ENCODE data around the gene AHI1.

The AHI1 gene

DNA sequence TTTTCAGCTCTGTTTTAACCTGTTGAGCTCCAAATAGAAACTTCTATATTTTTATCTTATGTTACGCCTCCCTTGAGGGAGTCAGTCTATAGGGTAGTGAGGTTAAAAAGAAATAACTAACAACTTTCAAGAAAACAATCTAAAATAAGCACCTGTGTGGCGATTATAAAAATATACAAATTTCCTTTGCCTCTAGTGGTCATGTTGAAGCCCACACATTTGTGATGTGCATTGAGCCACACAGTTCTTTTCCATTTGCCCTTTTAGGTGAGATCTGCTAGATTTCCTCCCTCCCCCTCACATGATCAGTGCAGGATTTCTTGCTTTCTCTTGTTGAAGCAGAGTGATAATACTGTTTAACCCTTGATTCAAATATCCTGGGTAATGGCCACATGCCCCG, 232.3 kb downstream of the AHI1 start:
- H3K27ac ChIP-seq (ENCODE audit: low read length) = no peak overlapping the region
- no peaks in the 10 kb centered on the region for H4K20me1 ChIP-seq (ENCODE audit: insufficient read depth, low read length)
- DNase-seq = no peak
- H3K36me3 ChIP-seq (replicated peaks; ENCODE audit: insufficient read depth, low read length) = no peaks in the 10 kb centered on the region
- no peak overlapping the region for H3K9ac ChIP-seq (ENCODE audit: low read length)
- no peaks in the 10 kb centered on the region for H3K27me3 ChIP-seq (replicated peaks; ENCODE audit: insufficient read depth, low read length)
- peaks cover 5% of the 10 kb centered on the region; the same call in 1 of the 2 replicates for H3K4me1 ChIP-seq (ENCODE audit: low read length)
- TF ChIP-seq EZH2phosphoT487 (IDR thresholded peaks at IDR 0.05; ENCODE audit: low read length) (no peak), EZH2 (optimal IDR thresholded peaks at IDR 0.05; ENCODE audit: low read depth, low read length) (no peak)
- TF ChIP-seq, protein P1, sequence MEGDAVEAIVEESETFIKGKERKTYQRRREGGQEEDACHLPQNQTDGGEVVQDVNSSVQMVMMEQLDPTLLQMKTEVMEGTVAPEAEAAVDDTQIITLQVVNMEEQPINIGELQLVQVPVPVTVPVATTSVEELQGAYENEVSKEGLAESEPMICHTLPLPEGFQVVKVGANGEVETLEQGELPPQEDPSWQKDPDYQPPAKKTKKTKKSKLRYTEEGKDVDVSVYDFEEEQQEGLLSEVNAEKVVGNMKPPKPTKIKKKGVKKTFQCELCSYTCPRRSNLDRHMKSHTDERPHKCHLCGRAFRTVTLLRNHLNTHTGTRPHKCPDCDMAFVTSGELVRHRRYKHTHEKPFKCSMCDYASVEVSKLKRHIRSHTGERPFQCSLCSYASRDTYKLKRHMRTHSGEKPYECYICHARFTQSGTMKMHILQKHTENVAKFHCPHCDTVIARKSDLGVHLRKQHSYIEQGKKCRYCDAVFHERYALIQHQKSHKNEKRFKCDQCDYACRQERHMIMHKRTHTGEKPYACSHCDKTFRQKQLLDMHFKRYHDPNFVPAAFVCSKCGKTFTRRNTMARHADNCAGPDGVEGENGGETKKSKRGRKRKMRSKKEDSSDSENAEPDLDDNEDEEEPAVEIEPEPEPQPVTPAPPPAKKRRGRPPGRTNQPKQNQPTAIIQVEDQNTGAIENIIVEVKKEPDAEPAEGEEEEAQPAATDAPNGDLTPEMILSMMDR (IDR thresholded peaks at IDR 0.05; ENCODE audit: low read length) = no peak
- no peak overlapping the region for H3K4me2 ChIP-seq (ENCODE audit: low read depth, low read length)
- H3K4me3 ChIP-seq (ENCODE audit: low read length) = no peak overlapping the region
- H3F3A ChIP-seq (ENCODE audit: insufficient read depth, low read length) = no peaks in the 10 kb centered on the region
- H2AFZ ChIP-seq (ENCODE audit: low read length) = no peak overlapping the region
- H3K9me2 ChIP-seq (replicated peaks; ENCODE audit: insufficient read depth, low read length) = no peaks in the 10 kb centered on the region
- H3K9me3 ChIP-seq (replicated peaks; ENCODE audit: insufficient read depth, low read length) = no peaks in the 10 kb centered on the region
- H3K79me2 ChIP-seq (ENCODE audit: low read length) = no peaks in the 10 kb centered on the region

DNA sequence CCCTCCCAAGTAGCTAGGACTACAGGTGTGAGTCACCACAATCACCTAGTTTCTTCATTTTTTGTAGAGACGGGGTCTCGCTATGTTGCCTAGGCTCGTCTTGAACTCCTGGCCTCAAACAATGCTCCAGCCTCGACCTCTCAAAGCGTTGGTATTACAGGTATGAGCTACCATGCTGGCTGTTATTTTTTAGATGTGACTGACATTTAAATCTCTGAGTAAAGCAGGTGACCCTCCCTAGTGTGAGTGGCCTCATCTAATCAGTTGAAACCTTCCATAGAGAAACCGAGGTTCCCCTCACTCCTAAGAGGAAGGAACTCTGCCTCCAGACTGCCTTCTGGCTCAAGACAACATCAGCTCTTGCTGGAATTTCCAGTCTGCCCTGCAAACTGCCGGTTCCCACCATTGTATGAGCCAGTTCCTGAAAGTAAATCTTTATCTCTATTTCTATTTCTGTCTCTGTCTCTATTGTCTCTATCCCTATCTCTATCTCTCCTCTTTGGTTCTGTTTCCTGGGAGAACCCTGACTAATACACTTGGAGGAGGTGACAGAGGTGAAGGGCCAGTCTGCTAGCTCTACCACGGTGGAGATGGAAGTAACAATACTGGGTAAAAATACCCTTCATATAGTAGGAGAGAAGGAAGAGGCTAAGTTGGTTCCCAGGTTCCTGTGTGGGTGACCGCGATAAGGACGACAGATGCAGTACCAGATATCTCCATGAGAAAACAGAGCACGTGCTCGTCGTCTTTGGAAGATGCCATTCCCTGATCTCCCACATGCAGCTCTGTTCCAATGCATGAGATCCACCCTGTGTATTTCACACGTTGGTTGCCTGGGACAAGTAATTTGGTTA, 235.4 kb downstream of the AHI1 start:
- H2AFZ ChIP-seq (ENCODE audit: low read length) = no peak overlapping the region

DNA sequence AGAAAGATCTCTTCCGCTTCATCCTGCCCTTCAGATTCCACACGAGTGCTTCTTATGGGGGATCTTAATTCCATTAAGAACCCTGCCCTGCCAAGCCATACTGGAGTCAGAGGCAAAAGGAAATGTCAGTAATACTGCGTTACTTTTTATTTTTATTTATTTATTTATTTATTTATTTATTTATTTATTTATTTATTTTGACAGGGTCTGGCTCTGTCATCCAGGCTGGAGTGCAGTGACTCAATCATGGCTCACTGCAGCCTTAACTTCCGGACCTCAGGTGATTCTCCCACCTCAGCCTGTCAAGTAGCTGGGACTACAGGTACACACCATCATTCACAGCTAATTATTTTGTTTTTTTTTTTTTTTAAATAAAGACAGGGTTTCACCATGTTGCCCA, 236.9 kb downstream of the AHI1 start:
- H3K27me3 ChIP-seq (replicated peaks; ENCODE audit: insufficient read depth, low read length) = no peaks in the 10 kb centered on the region
- no peak for DNase-seq
- no peaks in the 10 kb centered on the region for H3K36me3 ChIP-seq (replicated peaks; ENCODE audit: insufficient read depth, low read length)
- no peak overlapping the region for H3K4me2 ChIP-seq (ENCODE audit: low read depth, low read length)
- TF ChIP-seq EZH2phosphoT487 (IDR thresholded peaks at IDR 0.05; ENCODE audit: low read length) = no peak
- TF ChIP-seq, protein P1 (IDR thresholded peaks at IDR 0.05; ENCODE audit: low read length) = no peak
- TF ChIP-seq EZH2 (optimal IDR thresholded peaks at IDR 0.05; ENCODE audit: low read depth, low read length) = no peak
- H3K9me3 ChIP-seq (replicated peaks; ENCODE audit: insufficient read depth, low read length) = no peaks in the 10 kb centered on the region
- no peaks in the 10 kb centered on the region for H3K79me2 ChIP-seq (ENCODE audit: low read length)
- H3F3A ChIP-seq (ENCODE audit: insufficient read depth, low read length) = no peaks in the 10 kb centered on the region
- no peak overlapping the region for H3K4me3 ChIP-seq (ENCODE audit: low read length)
- H3K9me2 ChIP-seq (replicated peaks; ENCODE audit: insufficient read depth, low read length) = no peaks in the 10 kb centered on the region
- no peak overlapping the region for H3K9ac ChIP-seq (ENCODE audit: low read length)
- no peaks in the 10 kb centered on the region for H4K20me1 ChIP-seq (ENCODE audit: insufficient read depth, low read length)
- no peak overlapping the region for H2AFZ ChIP-seq (ENCODE audit: low read length)
- H3K27ac ChIP-seq (ENCODE audit: low read length) = no peak overlapping the region
- H3K4me1 ChIP-seq (ENCODE audit: low read length) = no peaks in the 10 kb centered on the region

More for the DNA sequence above, 235.4 kb downstream of the AHI1 start:
- no peaks in the 10 kb centered on the region for H3F3A ChIP-seq (ENCODE audit: insufficient read depth, low read length)
- no peak overlapping the region for H3K9ac ChIP-seq (ENCODE audit: low read length)
- H4K20me1 ChIP-seq (ENCODE audit: insufficient read depth, low read length) = no peaks in the 10 kb centered on the region
- no peaks in the 10 kb centered on the region for H3K36me3 ChIP-seq (replicated peaks; ENCODE audit: insufficient read depth, low read length)
- H3K4me2 ChIP-seq (ENCODE audit: low read depth, low read length) = no peak overlapping the region
- no peaks in the 10 kb centered on the region for H3K9me3 ChIP-seq (replicated peaks; ENCODE audit: insufficient read depth, low read length)
- H3K9me2 ChIP-seq (replicated peaks; ENCODE audit: insufficient read depth, low read length) = no peaks in the 10 kb centered on the region
- H3K27ac ChIP-seq (ENCODE audit: low read length) = no peak overlapping the region
- H3K79me2 ChIP-seq (ENCODE audit: low read length) = no peaks in the 10 kb centered on the region
- no peak for DNase-seq
- no peak overlapping the region for H3K4me3 ChIP-seq (ENCODE audit: low read length)
- TF ChIP-seq EZH2 (optimal IDR thresholded peaks at IDR 0.05; ENCODE audit: low read depth, low read length) (no peak), EZH2phosphoT487 (IDR thresholded peaks at IDR 0.05; ENCODE audit: low read length) (no peak)
- TF ChIP-seq, protein P1 (IDR thresholded peaks at IDR 0.05; ENCODE audit: low read length) = no peak
- no peaks in the 10 kb centered on the region for H3K27me3 ChIP-seq (replicated peaks; ENCODE audit: insufficient read depth, low read length)
- peaks cover 5% of the 10 kb centered on the region; the same call in 1 of the 2 replicates for H3K4me1 ChIP-seq (ENCODE audit: low read length)
